Kidney (tissue), 14 donors: Measurements from ENCODE around the gene UBL4B. TPM values are rescaled to one million over a fixed set of nuclear protein-coding genes. Genes with fewer than 3 reads are reported as not detected.
A peak's percentile ranks its signal among the peaks of the same experiment; 100 is the strongest.

ENCODE experiments used
- DNase-seq, 5 donors: peaks; one replicate each; pipeline ENCODE4 v3.0.0-alpha.2; 2013 to 2020
- FAIRE-seq: peaks from 2 replicates; lab custom pipeline; 2012; peaks lifted over from hg19 to GRCh38; lab: Jason Lieb, UNC
- H3K27ac ChIP-seq, 2 donors: one replicate each; pipeline ENCODE4 v1.7.0; 2013; ENCODE audit warnings: low read depth in 2 of 2, low read length in 2 of 2, inconsistent platforms in 1 of 2
- H3K27me3 ChIP-seq: one replicate; pipeline ENCODE4 v1.7.1; 2013; ENCODE audit warnings: low read length, inconsistent platforms; ENCODE audit not compliant: control insufficient read depth, insufficient read depth
- H3K36me3 ChIP-seq, 3 donors: one replicate each; pipeline versions ENCODE4 v1.7.0 to v1.7.1; 2013; ENCODE audit warnings: low read length in 3 of 3, control low read depth in 1 of 3, inconsistent platforms in 1 of 3; ENCODE audit not compliant: insufficient read depth in 3 of 3, control insufficient read depth in 2 of 3
- H3K4me1 ChIP-seq, 3 donors: one replicate each; pipeline versions ENCODE4 v1.7.0 to v1.7.1; 2013; ENCODE audit warnings: low read length in 3 of 3, inconsistent platforms in 1 of 3, low read depth in 1 of 3; ENCODE audit not compliant: control insufficient read depth in 2 of 3, insufficient read depth in 2 of 3
- H3K4me3 ChIP-seq, 3 donors: one replicate each; pipeline versions ENCODE4 v1.7.0 to v1.8.1; 2013; ENCODE audit warnings: low read length in 3 of 3, control low read depth in 1 of 3, inconsistent platforms in 1 of 3
- H3K9ac ChIP-seq, 3 donors: one replicate each; pipeline versions ENCODE4 v1.7.0 to v1.7.1; 2013; ENCODE audit warnings: low read length in 3 of 3, control low read depth in 1 of 3, inconsistent platforms in 1 of 3
- H3K9me3 ChIP-seq, 3 donors: one replicate each; pipeline versions ENCODE4 v1.7.0 to v1.7.1; 2013; ENCODE audit warnings: low read length in 3 of 3, control low read depth in 1 of 3, inconsistent platforms in 1 of 3; ENCODE audit not compliant: control insufficient read depth in 2 of 3, insufficient read depth in 1 of 3
- intact Hi-C: fragments of 100-400 bp; cut with DNase I; formaldehyde crosslinking; loops from one replicate; pipeline ENCODE4 v1.11.1; 2022
- polyA plus RNA-seq: library from polyadenylated mRNA; stranded (reverse); fragments of 350-450 nt; fragmentation: Illumina TruSeq; extraction: RNeasy Lipid Tissue Mini Kit (QIAGEN cat#74804); gene quantifications from one replicate; pipeline ENCODE4 v1.2.3, GENCODE V29; 2014; ENCODE audit warnings: low read depth, low replicate concordance; ENCODE audit not compliant: insufficient read depth
- total RNA-seq: library from RNA; stranded (reverse); fragmentation: NEBNext Ultra II Directional; extraction: Animal tissue kit (Norgen Biotek cat#: 25700); gene quantifications from one replicate; pipeline ENCODE4 v1.2.1, GENCODE V29; 2021
- TF ChIP-seq, protein P1 (sequence below): IDR thresholded peaks from 3 replicates; pipeline ENCODE4 v1.5.1; 2012; ENCODE audit warnings: mild to moderate bottlenecking, moderate library complexity, borderline replicate concordance; ENCODE audit not compliant: insufficient read depth; ENCODE audit errors: extremely low read depth
- donor health status: control.
- donor health status: control.
- donor health status: control.
- donor health status: control.
- donor health status: control.
- donor health status: DM: yes; HTN: yes; CAD: no.
- donor health status: Normal renal cell carcinoma (clear cell type).

The UBL4B gene
- total and polyA plus RNA-seq, 2 donors from 2014 or later = not detected

DNA sequence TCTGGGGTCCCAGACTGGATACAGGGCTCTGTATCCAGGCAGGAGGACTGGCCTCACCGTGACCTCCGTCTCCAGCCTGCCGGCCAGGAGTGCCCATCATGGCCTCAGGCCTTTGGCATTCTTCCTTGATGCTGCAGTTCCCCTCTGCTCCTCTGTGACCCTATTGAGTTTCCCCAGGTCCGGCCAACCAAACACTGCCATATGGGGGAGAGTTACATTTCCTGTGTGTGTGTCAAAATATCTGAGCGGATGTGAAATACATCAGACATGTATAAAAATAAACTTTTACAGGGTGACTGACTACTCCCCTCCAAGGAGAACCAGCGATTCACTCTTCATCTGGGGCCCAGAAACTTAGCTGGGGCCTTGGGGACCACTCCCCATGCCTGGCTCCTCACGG, 10.2 kb upstream of the UBL4B start:
- no peak overlapping the region for H3K4me3 ChIP-seq
- H3K4me1 ChIP-seq = no peaks in the 10 kb centered on the region
- H3K9me3 ChIP-seq = no peaks in the 10 kb centered on the region
- H3K27ac ChIP-seq = no peak overlapping the region
- intact Hi-C loops = loop anchor here (10.0 kb wide), 1 partner anchor 47 kb away; no protein-coding TSS in a partner anchor
- FAIRE-seq (no peak), DNase-seq (no peak)
- H3K9ac ChIP-seq = no peak overlapping the region
- no peaks in the 10 kb centered on the region for H3K27me3 ChIP-seq
- TF ChIP-seq, protein P1, sequence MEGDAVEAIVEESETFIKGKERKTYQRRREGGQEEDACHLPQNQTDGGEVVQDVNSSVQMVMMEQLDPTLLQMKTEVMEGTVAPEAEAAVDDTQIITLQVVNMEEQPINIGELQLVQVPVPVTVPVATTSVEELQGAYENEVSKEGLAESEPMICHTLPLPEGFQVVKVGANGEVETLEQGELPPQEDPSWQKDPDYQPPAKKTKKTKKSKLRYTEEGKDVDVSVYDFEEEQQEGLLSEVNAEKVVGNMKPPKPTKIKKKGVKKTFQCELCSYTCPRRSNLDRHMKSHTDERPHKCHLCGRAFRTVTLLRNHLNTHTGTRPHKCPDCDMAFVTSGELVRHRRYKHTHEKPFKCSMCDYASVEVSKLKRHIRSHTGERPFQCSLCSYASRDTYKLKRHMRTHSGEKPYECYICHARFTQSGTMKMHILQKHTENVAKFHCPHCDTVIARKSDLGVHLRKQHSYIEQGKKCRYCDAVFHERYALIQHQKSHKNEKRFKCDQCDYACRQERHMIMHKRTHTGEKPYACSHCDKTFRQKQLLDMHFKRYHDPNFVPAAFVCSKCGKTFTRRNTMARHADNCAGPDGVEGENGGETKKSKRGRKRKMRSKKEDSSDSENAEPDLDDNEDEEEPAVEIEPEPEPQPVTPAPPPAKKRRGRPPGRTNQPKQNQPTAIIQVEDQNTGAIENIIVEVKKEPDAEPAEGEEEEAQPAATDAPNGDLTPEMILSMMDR = no peak
- no peaks in the 10 kb centered on the region for H3K36me3 ChIP-seq

DNA sequence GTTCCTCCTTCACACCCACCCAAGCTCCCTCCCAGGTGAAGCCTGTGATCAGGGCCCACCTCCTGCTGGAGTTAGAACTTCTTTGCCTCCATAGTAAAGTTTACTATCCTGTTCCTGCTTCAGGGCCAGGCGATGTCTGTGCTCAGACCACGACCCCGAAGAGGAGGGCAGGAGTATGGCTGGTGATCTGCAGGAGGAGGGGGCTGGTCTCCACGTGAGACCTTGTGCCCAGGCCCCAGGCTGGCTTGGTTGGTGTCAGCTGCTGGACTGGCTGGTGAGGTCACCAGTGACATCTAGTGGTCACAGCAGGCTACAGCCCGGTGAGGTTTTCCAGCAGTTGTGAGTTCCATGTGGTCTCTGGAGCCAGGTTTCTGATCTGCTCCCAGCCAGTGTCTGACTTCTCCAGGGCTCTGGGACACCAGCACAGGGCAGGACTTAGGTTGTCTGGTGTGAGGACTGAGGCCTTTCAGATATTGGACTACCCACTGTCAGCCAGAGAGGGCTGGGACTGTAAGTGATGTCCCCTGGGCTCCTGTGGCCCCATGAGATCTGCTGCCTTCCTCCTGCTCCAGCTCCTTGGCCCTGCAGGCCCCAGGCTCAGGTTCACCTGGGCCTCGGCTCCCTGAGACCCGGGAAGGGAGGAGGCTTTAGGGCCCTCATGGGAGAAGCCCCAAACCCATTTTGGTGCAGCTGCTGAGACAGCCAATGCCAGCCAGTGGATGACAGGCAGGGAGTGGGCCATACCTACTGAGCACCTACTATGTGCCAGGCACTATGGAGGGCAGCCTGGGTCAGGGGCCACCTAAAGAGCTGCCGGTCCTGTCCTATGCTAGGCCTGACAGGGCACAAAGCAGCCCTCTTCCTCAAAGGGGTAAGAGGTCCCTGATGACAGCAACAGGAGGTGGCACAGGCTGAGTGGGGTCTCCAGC, 6.0 kb upstream of the UBL4B start:
- DNase-seq = peak; percentile 79 to 85 (median 83)
- peaks cover 3% of the 10 kb centered on the region for H3K27me3 ChIP-seq
- intact Hi-C loops = loop anchor here (10.0 kb wide), 1 partner anchor 51 kb away; no protein-coding TSS in a partner anchor
- H3K4me1 ChIP-seq = no peaks in the 10 kb centered on the region
- TF ChIP-seq, protein P1 = peak; percentile 93
- no peak overlapping the region for H3K4me3 ChIP-seq
- H3K36me3 ChIP-seq = no peaks in the 10 kb centered on the region
- H3K9me3 ChIP-seq = no peaks in the 10 kb centered on the region
- H3K27ac ChIP-seq = no peak overlapping the region
- FAIRE-seq = no peak
- no peak overlapping the region for H3K9ac ChIP-seq

DNA sequence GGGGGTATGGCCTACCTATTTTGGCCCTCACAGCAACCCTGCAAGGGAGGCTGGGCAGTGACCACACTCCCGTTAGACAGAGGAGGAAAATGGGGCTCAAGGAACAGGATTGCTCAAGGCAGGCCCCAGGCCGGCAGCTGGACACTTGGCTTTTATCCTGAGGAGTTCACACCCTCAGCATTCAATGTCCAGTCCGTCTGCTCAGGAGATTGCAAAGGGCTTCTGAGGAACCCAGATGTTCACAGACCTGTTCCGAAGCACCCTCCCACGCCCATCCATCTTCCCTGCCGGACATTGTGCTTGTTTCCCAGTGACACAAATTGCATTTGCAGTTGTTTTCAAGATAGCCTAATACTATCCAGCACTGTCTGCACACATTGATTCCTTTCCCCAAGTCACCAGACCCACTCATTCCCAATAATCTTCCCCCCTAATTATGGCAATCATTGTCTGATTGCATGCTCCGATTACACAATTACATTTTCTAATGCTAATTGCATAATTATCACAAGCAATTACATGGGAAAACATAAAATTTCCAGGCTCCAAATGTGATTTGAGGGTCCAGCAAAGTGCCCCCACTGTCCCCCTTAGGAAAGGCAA, 4.3 kb upstream of the UBL4B start:
- no peaks in the 10 kb centered on the region for H3K4me1 ChIP-seq
- TF ChIP-seq, protein P1 = no peak
- no peaks in the 10 kb centered on the region for H3K36me3 ChIP-seq
- H3K27me3 ChIP-seq = peaks cover 8% of the 10 kb centered on the region
- no peak overlapping the region for H3K27ac ChIP-seq
- no peak overlapping the region for H3K4me3 ChIP-seq
- H3K9ac ChIP-seq = no peak overlapping the region
- no peaks in the 10 kb centered on the region for H3K9me3 ChIP-seq
- DNase-seq (no peak), FAIRE-seq (no peak)
- intact Hi-C loops = loop anchor here (10.0 kb wide), 1 partner anchor 53 kb away; no protein-coding TSS in a partner anchor
